ENCODE results near the gene ACTL7A. TPM values are rescaled to one million over a fixed set of nuclear protein-coding genes. Genes with fewer than 3 reads are reported as not detected.

The ACTL7A gene
- total and polyA plus RNA-seq, 2 of the 4 experiments (the other 2 are of a cell fraction), result not detected

- Histone ChIP-seq H4K91ac (ENCODE audit: insufficient read depth, low read depth, low read length) (no peak overlapping the region), H3K36me3 (ENCODE audit: control insufficient read depth, insufficient read depth, low read length) (peaks cover 26% of the 10 kb centered on the region), H3K23ac (ENCODE audit: low read depth, low read length) (no peak overlapping the region), H4K20me1 (ENCODE audit: insufficient read depth, low read length) (no peaks in the 10 kb centered on the region), H3K18ac (ENCODE audit: low read depth, low read length) (no peak overlapping the region), H2BK20ac (ENCODE audit: low read depth, low read length) (no peak overlapping the region), H3K56ac (ENCODE audit: extremely low read depth, insufficient read depth, low read length) (no peak overlapping the region), H2AK5ac (ENCODE audit: low read depth, low read length) (no peak overlapping the region), H3K27me3 (ENCODE audit: control insufficient read depth, insufficient read depth, low read length) (no peaks in the 10 kb centered on the region), H3K4me3 (ENCODE audit: insufficient read depth, low read depth, low read length) (no peak overlapping the region), H3K27ac (ENCODE audit: insufficient read depth, low read length) (no peak overlapping the region), H3K9ac (ENCODE audit: low read depth, low read length) (no peak overlapping the region), H4K5ac (ENCODE audit: low read depth, low read length) (no peak overlapping the region), H2BK5ac (ENCODE audit: low read depth, low read length, poor library complexity, severe bottlenecking) (no peak overlapping the region), H3K9me3 (ENCODE audit: control insufficient read depth, insufficient read depth, low read length) (no peaks in the 10 kb centered on the region), H3K4ac (ENCODE audit: low read depth, low read length) (no peak overlapping the region), H2BK120ac (ENCODE audit: low read depth, low read length) (no peak overlapping the region), H2BK15ac (ENCODE audit: low read depth, low read length) (no peak overlapping the region), H3K4me1 (ENCODE audit: control insufficient read depth, insufficient read depth, low read length) (peaks cover 2% of the 10 kb centered on the region; the same call in 1 of the 2 replicates), H4K8ac (ENCODE audit: low read depth in 2 of 2, low read length in 2 of 2) (no peak overlapping the region), H3K9me1 (ENCODE audit: insufficient read depth, low read length) (peaks cover 3% of the 10 kb centered on the region; the same call in 1 of the 2 replicates), H3K79me1 (ENCODE audit: low read depth in 1 of 2, low read length in 2 of 2) (no peaks in the 10 kb centered on the region), H2AK9ac (replicated peaks; ENCODE audit: low read depth, low read length, poor library complexity) (no peak overlapping the region), H2AFZ (replicated peaks; ENCODE audit: low read length, poor library complexity) (no peak overlapping the region), H3K4me2 (ENCODE audit: low read depth, low read length) (no peak overlapping the region), H3K14ac (replicated peaks; ENCODE audit: low read depth, low read length) (no peak overlapping the region)
- peak; percentile 82 for ATAC-seq (ENCODE audit: low read depth)
- dilution Hi-C loops (cut with HindIII; ENCODE audit: low sequenced_read_pairs, unreplicated experiment) (no loop called here), in situ Hi-C loops (cut with MboI; ENCODE audit: low sequenced_read_pairs) (loop anchor here (10.0 kb wide), 1 partner anchor 435 kb away; the partner anchor contains the start of gene EPB41L4B), intact Hi-C loops (cut with micrococcal nuclease) (no loop called here)
- CTCF ChIA-PET, result no interaction called here
- POLR2A ChIA-PET (ENCODE audit: unreplicated experiment), result no interaction called here
- no TSS peak for BruUV-seq (replicated peaks)
- no CpG with 5 or more reads among the region's 4 CpGs for WGBS, 2 experiments (ENCODE audit: extremely low coverage in 2 of 2, insufficient read length in 1 of 2)
- DNase-seq, result peak; percentile 67
- peak; percentile 59 for TF ChIP-seq RAD21 (IDR thresholded peaks at IDR 0.05; ENCODE audit: low read length)
- TF ChIP-seq MAZ (IDR thresholded peaks at IDR 0.05; ENCODE audit: borderline replicate concordance, low read depth, low read length), result no peak
- TF ChIP-seq POLR2A (IDR thresholded peaks at IDR 0.05; ENCODE audit: low read depth, low read length), result no peak
- peak; percentile 30 for TF ChIP-seq SMC3 (IDR thresholded peaks at IDR 0.05; ENCODE audit: low read depth, low read length)
- TF ChIP-seq, protein P1, sequence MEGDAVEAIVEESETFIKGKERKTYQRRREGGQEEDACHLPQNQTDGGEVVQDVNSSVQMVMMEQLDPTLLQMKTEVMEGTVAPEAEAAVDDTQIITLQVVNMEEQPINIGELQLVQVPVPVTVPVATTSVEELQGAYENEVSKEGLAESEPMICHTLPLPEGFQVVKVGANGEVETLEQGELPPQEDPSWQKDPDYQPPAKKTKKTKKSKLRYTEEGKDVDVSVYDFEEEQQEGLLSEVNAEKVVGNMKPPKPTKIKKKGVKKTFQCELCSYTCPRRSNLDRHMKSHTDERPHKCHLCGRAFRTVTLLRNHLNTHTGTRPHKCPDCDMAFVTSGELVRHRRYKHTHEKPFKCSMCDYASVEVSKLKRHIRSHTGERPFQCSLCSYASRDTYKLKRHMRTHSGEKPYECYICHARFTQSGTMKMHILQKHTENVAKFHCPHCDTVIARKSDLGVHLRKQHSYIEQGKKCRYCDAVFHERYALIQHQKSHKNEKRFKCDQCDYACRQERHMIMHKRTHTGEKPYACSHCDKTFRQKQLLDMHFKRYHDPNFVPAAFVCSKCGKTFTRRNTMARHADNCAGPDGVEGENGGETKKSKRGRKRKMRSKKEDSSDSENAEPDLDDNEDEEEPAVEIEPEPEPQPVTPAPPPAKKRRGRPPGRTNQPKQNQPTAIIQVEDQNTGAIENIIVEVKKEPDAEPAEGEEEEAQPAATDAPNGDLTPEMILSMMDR (conservative IDR thresholded peaks at IDR 0.05; ENCODE audit: low read depth, low read length), result peak; percentile 44
These were observed 27.6 kb downstream of the ACTL7A start for GRCh38 chr9:108889649-108890067.

Data from IMR-90 (cell line).